OCI-LY3 (cell line): ENCODE data around the gene MUSK.
A peak's percentile ranks its signal among the peaks of the same experiment; 100 is the strongest.

Source experiments
- H2AFZ ChIP-seq: fragments of 200-600, 300-600 bp; shearing (Covaris generic); 2 replicates; pipeline ENCODE4 v1.6.0; 2014; ENCODE audit warnings: antibody characterized with exemption, low read depth, low read length
- H3K27ac ChIP-seq: fragments of 200-600, 300-600 bp; sonication (generic); 2 replicates; pipeline ENCODE4 v1.5.1; 2014; ENCODE audit warnings: mild to moderate bottlenecking, low read length, moderate library complexity, mixed read lengths
- H3K27me3 ChIP-seq: fragments of 200-600, 300-600 bp; sonication (generic); 2 replicates; pipeline ENCODE4 v1.6.1; 2014; ENCODE audit warnings: low read depth, low read length, mixed read lengths
- H3K36me3 ChIP-seq: fragments of 200-600, 300-600 bp; sonication (generic); replicated peaks from 2 replicates; pipeline ENCODE3; 2014; ENCODE audit warnings: low read depth, low read length, mixed read lengths
- H3K4me1 ChIP-seq: fragments of 300-600, 200-600 bp; sonication (generic); 2 replicates; pipeline ENCODE4 v1.6.1; 2014; ENCODE audit warnings: low read length, mixed read lengths
- H3K4me2 ChIP-seq: fragments of 200-600, 300-600 bp; sonication (generic); 2 replicates; pipeline ENCODE4 v1.6.1; 2014; ENCODE audit warnings: low read length, mixed read lengths
- H3K4me3 ChIP-seq: fragments of 300-600, 200-600 bp; sonication (generic); 2 replicates; pipeline ENCODE4 v1.5.1; 2014; ENCODE audit warnings: antibody characterized with exemption, mild to moderate bottlenecking, low read length, moderate library complexity
- H3K79me2 ChIP-seq: fragments of 300-600, 200-600 bp; shearing (Covaris generic); 2 replicates; pipeline ENCODE4 v1.6.1; 2014; ENCODE audit warnings: mild to moderate bottlenecking, low read length, mixed read lengths
- H3K9ac ChIP-seq: fragments of 300-600, 200-600 bp; shearing (Covaris generic); 2 replicates; pipeline ENCODE4 v1.6.0; 2014; ENCODE audit warnings: mild to moderate bottlenecking, low read length, moderate library complexity
- H3K9me3 ChIP-seq: fragments of 200-600, 300-600 bp; shearing (Covaris generic); 2 replicates; pipeline ENCODE4 v1.6.1; 2014; ENCODE audit warnings: low read length, mixed read lengths; ENCODE audit not compliant: insufficient read depth
- H4K20me1 ChIP-seq: fragments of 200-600, 300-600 bp; sonication (generic); 2 replicates; pipeline ENCODE4 v1.6.1; 2016; ENCODE audit warnings: low read length, mixed read lengths; ENCODE audit not compliant: insufficient read depth
- EZH2phosphoT487 ChIP-seq: fragments of 200-600 bp; shearing (Covaris generic); IDR thresholded peaks from 2 replicates; pipeline ENCODE4 v1.6.1; 2018; ENCODE audit warnings: antibody characterized with exemption, mixed run types, low read depth
- TF ChIP-seq, protein P1 (sequence below): fragments of 200-600, 300-600 bp; sonication (generic); IDR thresholded peaks from 2 replicates; pipeline ENCODE4 v1.5.1; 2014; ENCODE audit warnings: antibody characterized with exemption, low read length, low read depth

The MUSK gene

GRCh38 chr9:110835859-110836271 lies 167.3 kb downstream of the MUSK start:
- no peak overlapping the region for H3K4me2 ChIP-seq
- TF ChIP-seq EZH2phosphoT487, result no peak
- H3K9me3 ChIP-seq, result no peaks in the 10 kb centered on the region
- H3K27me3 ChIP-seq, result no peaks in the 10 kb centered on the region
- no peak overlapping the region for H3K9ac ChIP-seq
- H3K4me1 ChIP-seq, result peaks cover 10% of the 10 kb centered on the region
- H3K4me3 ChIP-seq, result no peak overlapping the region
- H3K27ac ChIP-seq, result no peak overlapping the region
- no peaks in the 10 kb centered on the region for H4K20me1 ChIP-seq
- H3K36me3 ChIP-seq, result no peaks in the 10 kb centered on the region
- H3K79me2 ChIP-seq, result no peaks in the 10 kb centered on the region
- H2AFZ ChIP-seq, result no peak overlapping the region

DNA sequence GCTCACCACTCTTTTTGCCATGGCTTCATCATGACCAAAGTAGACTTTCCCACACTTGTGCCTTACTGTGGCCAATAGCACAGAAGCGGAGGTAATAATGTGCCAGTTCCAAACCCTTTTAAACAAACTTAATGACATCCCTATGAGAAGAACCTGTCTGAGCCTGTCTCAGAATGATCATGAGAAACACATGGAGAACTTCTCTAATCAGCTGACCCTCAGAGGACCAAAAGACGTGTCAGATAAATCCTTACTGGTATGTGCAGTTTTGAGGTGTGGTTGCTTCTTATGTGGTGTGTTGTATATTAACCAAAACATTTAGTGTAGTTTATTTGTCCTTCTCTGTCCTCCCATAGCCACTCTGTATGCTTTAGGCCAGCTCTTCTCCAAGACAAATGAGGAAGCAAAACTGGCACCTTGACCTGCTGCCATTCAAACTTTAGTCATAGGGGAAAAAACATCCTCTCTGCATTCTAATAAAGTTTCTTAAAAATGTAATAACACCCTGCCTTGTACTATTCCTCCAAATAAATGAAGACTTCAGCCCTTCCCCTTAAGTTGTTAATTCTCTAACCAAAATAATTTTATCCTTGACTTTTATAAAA lies 168.9 kb downstream of the MUSK start:
- no peaks in the 10 kb centered on the region for H3K27me3 ChIP-seq
- no peak overlapping the region for H2AFZ ChIP-seq
- no peak overlapping the region for H3K9ac ChIP-seq
- no peak for TF ChIP-seq EZH2phosphoT487
- TF ChIP-seq, protein P1, sequence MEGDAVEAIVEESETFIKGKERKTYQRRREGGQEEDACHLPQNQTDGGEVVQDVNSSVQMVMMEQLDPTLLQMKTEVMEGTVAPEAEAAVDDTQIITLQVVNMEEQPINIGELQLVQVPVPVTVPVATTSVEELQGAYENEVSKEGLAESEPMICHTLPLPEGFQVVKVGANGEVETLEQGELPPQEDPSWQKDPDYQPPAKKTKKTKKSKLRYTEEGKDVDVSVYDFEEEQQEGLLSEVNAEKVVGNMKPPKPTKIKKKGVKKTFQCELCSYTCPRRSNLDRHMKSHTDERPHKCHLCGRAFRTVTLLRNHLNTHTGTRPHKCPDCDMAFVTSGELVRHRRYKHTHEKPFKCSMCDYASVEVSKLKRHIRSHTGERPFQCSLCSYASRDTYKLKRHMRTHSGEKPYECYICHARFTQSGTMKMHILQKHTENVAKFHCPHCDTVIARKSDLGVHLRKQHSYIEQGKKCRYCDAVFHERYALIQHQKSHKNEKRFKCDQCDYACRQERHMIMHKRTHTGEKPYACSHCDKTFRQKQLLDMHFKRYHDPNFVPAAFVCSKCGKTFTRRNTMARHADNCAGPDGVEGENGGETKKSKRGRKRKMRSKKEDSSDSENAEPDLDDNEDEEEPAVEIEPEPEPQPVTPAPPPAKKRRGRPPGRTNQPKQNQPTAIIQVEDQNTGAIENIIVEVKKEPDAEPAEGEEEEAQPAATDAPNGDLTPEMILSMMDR, result no peak
- no peaks in the 10 kb centered on the region for H4K20me1 ChIP-seq
- H3K4me3 ChIP-seq, result no peak overlapping the region
- no peaks in the 10 kb centered on the region for H3K79me2 ChIP-seq
- H3K36me3 ChIP-seq, result no peaks in the 10 kb centered on the region
- H3K27ac ChIP-seq, result no peak overlapping the region
- H3K4me2 ChIP-seq, result peak overlapping the region; percentile 12; the same call in 1 of the 2 replicates
- H3K4me1 ChIP-seq, result peaks cover 10% of the 10 kb centered on the region
- no peaks in the 10 kb centered on the region for H3K9me3 ChIP-seq

GRCh38 chr9:110842169-110842568 lies 173.6 kb downstream of the MUSK start:
- H3K79me2 ChIP-seq, result no peaks in the 10 kb centered on the region
- TF ChIP-seq, protein P1, result no peak
- TF ChIP-seq EZH2phosphoT487, result no peak
- H3K27ac ChIP-seq, result no peak overlapping the region
- no peaks in the 10 kb centered on the region for H3K27me3 ChIP-seq
- H3K4me2 ChIP-seq, result no peak overlapping the region
- no peak overlapping the region for H3K4me3 ChIP-seq
- H3K4me1 ChIP-seq, result peaks cover 10% of the 10 kb centered on the region
- H2AFZ ChIP-seq, result no peak overlapping the region
- no peaks in the 10 kb centered on the region for H3K36me3 ChIP-seq
- no peaks in the 10 kb centered on the region for H3K9me3 ChIP-seq
- no peak overlapping the region for H3K9ac ChIP-seq
- H4K20me1 ChIP-seq, result no peaks in the 10 kb centered on the region

DNA sequence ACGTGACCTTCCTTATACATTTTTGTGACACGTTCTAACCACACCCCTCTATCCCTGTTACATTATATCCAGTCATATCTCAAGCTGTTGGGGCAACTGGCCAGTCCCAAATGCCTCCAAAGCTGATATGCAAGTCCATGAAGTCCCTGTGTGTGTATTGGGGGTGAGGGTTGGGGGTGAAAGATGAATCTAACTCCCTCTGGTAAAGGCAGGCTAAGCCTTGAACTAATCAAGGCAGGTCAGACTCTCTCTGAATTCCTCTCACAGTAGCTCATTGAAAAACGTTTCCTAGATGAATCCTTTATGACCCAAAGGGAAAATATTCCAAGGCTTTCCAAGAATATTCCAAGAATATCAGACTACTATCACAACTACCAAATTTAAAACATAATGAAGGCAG lies 174.4 kb downstream of the MUSK start:
- no peaks in the 10 kb centered on the region for H3K9me3 ChIP-seq
- H3K27ac ChIP-seq, result no peak overlapping the region
- H2AFZ ChIP-seq, result no peak overlapping the region
- no peak overlapping the region for H3K4me2 ChIP-seq
- H3K27me3 ChIP-seq, result no peaks in the 10 kb centered on the region
- no peak overlapping the region for H3K9ac ChIP-seq
- TF ChIP-seq, protein P1, result no peak
- TF ChIP-seq EZH2phosphoT487, result no peak
- H3K4me3 ChIP-seq, result no peak overlapping the region
- H3K36me3 ChIP-seq, result no peaks in the 10 kb centered on the region
- H4K20me1 ChIP-seq, result no peaks in the 10 kb centered on the region
- no peaks in the 10 kb centered on the region for H3K79me2 ChIP-seq
- H3K4me1 ChIP-seq, result peaks cover 2% of the 10 kb centered on the region
